ENCODE results near the gene CRIP1.
A peak's percentile ranks its signal among the peaks of the same experiment; 100 is the strongest.

Gene CRIP1

GRCh38 chr14:105480199-105480746 lies 6.4 kb upstream of the CRIP1 start:
- no peak for DNase-seq (ENCODE audit: low read depth, low spot score)

GRCh38 chr14:105480807-105481801 lies 5.6 kb upstream of the CRIP1 start:
- no peak for DNase-seq (ENCODE audit: low read depth, low spot score)

- no peak for DNase-seq (ENCODE audit: low read depth, low spot score)
These were observed 4.7 kb upstream of the CRIP1 start for GRCh38 chr14:105481886-105482457.

DNA sequence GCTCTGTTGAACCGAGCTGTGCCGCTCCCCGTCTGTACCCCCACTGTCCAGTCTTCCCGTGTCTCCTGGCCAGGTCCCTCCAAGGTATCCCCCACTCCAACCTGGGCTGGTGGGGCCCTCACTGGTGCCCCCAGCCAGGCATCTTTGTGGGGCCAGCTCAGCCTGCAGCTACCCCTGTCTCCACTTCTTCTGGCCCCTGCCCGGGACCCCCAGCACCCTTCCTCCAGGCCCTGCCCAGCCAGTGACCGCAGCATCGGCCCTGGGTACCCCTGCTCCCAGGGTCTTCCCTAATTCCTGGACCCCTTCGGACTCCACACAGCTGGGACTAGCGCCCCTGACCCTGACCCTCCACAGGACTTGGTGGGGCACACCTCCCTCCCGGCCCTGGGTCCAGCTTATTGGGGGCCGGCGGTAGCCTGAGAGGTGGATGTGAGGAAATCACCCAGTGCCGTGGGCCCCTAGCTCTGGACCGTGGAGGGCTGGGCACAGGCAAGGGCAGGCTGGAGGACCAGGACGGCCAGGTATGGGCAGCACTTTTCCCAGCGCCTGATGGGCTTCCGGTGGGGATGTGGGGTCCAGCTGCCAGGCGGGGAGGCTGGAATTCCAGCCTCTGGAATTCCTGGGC lies 4.1 kb upstream of the CRIP1 start:
- no peak for DNase-seq (ENCODE audit: low read depth, low spot score)

DNA sequence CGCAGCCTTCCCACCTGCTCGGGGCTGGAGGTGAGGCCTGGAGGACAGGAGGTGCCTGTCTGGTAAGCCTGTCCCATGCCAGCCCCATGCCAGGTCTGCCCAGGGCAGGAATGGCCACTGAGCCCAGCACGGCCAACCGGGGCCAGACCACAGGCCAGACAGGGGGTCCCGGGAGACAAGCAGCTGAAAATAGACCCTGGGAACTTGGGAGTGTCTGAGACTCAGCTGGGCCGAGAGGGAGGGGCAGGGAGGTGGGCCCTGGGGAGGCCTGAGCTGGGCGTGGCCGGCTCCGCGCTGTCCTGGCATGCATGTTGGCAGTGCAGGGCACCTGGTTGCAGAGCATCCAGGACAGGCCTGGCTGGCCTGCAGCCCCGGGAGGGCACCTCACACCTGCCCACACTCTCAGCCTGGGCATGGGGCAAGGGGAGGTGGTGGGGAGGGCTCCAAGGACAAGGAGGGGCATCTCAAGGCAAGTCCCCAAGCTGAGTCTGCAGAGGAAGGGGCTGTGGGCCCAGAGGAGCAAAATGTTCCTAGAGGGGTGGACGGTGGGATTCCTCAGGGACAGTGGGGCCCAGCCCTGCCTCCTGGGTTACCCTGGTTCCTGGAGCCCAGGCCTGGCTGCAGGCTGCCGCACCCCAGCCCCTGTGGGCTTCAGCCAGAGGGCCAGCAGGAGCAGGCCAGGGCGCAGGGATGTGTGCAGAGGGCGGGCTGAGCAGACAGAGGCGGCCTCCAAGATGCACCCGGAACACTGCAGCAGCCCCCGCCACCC lies 3.2 kb upstream of the CRIP1 start:
- no peak for DNase-seq (ENCODE audit: low read depth, low spot score)

DNA sequence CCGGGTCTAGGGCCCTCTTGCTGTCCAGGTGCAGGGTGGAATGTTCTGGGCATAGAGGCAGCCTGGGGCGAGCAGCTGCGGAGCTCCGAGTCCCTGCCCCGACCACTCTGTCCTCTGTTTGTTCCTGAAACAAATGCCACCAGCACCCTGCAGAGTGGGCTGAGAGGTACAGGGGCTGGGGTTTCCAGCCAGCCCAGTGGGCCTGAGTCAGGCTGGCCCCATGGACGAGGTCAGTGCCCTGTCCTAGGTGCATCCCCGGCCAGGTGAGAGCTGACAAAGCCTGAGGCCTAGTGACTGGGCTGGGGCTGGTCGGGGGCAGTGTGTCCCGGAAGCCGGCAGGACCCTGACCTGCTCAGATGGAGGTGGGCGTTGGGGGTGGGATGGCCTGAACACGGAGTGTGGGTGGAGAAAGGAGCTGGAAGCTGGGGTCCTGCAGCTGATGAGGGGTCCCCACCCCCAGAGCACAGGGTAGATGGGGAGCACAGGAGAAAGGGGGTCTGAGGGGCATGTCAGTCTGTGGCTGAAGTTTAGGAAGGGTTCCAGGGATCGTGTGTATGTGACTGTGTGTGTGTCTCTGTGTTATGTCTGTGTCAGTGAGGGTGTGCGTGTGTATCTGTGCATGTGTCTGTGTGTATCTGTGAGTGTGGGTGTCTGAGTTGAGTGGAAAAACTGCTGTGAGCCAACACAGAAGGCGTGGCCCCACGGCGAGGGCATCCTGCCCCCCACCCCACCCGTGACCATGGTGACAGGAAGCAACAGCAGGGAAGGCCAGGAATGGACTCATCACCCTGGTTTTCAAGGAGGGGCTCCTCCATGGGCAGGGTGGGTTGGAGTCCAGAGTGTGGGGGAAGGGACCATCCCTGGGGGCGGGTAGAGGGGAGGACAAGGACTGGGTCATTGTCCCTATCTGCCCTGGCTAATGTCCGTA lies 2.4 kb upstream of the CRIP1 start:
- DNase-seq (ENCODE audit: low read depth, low spot score) = no peak

DNA sequence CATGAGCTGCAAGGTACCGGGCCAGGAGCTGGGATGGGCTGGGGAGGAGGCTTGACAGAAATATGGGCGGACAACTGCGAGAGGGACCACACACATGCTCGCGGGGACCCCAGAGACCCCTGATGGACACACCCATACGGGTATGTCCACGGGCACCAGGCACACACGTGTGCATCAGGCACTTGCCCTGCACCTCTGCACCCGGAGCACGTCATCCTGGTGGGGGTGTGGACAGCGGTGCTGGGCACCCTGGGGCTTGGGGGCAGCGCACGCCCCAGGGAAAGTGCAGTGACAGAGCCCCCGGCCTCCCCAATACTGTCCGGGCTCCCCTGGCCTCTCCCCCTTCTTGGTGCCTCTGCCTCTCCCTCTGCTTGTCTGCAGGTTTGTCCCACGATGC lies 1.7 kb upstream of the CRIP1 start:
- DNase-seq (ENCODE audit: low read depth, low spot score) = no peak

DNA sequence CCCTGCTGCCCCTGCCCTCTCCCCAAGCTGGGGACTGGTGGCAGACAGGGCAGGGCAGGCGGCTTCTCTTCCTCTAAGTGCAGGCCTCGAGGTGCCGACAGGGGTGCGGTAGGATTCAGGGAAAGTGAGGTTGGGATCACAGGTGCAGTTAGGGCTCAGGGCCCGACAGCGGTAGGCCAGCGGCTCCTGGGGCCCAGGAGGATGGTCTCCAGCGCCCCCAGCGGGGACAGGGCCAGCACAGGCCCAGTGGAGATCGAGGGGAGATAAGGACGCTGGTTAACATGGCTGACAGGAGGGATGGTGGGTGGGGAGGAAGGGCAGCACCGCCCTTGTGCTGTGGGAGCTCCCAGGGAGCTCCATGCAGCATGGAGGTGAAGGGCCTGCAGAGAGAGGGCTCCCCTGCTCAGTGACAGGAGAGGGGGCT lies 935 bp upstream of the CRIP1 start:
- no peak for DNase-seq (ENCODE audit: low read depth, low spot score)

- DNase-seq (ENCODE audit: low read depth, low spot score) = no peak
These were observed 325 bp downstream of the CRIP1 start for GRCh38 chr14:105486974-105487448.

GRCh38 chr14:105487449-105487985 lies 831 bp downstream of the CRIP1 start:
- no peak for DNase-seq (ENCODE audit: low read depth, low spot score)

- no peak for DNase-seq (ENCODE audit: low read depth, low spot score)
These were observed 1.5 kb downstream of the CRIP1 start for GRCh38 chr14:105487986-105488777.

DNA sequence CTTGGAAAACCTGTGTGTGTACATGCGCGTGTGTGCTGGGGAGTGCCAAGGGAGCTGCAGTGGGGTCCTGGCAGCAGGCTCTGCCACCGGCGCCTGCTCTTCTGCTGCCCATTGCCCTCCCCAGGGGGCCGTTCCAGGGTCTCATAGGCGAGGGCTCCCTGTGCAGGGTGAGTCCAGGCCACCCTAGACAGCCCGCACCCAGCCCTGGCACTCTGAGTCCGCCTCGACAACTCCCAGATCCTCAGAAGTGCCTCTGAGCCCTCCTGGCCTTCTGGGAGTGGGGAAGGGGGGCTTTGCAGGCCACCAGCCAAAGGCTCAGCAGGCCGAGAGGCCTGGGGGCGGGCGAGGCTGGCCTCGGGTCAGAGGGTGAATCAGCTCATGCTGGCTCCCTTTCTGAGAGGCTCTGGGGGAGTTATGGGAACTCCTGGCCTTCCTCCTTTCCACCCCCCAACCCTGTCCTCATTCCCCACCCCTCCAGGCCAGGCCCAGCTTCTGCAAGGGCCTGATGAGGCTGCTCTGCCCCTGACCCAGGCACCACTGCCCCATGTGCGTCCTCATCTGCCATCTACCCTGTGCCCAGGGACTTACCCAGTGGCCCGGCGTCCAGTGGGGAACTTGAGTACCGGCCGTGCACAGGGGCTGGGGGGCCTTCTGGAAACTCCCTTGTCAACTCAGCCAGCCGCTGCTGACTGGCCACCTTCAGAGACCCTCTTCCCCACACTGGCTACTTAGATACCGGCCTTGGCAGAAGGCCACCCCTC lies 2.3 kb downstream of the CRIP1 start:
- DNase-seq (ENCODE audit: low read depth, low spot score) = no peak

- no peak for DNase-seq (ENCODE audit: low read depth, low spot score)
These were observed 3.0 kb downstream of the CRIP1 start for GRCh38 chr14:105489542-105490266.

DNA sequence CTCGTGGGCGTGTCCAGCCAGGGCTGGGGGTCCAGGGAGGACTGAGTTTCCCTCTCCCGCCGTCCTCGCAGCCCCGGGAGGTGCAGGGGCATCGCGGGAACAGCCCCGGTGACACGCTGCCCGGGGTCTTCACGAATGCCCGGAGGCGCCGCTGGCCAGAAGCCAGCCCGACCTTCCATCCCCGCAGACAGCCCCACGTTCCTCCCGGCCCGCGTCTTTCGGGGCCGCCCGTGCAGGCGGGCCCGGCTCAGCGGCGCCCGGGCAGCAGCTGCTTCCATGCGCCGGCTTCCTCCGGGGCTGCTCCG lies 3.5 kb downstream of the CRIP1 start:
- no peak for DNase-seq (ENCODE audit: low read depth, low spot score)

DNA sequence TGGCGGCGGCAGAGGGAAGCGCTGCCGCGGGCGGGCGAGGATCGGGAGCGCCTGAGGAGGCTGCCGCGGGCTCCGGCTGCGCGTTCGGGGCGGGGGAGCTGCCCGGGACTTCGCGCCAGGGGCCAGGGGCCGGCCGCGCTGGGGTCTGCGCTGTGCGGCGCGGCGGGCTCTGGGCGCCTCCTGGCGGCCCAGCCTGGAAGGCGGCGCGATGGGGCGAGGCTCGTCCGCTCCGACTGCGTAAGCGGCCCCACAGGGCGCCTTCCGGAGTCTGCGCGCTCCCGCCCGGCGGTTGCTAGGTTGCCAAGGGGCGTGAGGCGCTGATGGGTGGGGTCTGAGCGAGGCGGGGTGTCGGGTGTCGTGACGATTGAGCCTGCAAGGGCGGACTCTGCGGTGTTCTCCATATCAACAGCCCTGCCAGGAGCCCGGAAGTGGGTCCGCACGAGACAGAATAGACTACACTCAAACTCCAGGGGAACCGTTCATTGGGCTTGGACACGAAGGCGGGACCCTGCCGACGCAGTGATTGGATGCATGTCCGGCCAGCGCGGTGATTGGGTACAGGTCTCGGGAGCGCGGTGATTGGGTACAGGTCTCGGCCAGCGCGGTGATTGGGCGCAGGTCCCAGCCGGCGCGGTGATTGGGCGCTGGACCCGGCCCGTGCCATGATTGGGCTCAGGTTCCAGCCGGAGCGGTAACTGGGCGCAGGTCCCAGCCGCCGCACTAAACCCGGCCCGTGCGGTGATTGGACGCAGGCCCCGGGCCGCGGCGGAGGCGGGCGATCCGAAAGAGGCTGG lies 4.1 kb downstream of the CRIP1 start, which contains the start of gene TEDC1:
Gene TEDC1, plus strand, starts transcription at position 675 of the 794 bp plus-strand sequence. CDS start 130 bp downstream, outside the sequence.
- DNase-seq (ENCODE audit: low read depth, low spot score) = peak; percentile 94

DNA sequence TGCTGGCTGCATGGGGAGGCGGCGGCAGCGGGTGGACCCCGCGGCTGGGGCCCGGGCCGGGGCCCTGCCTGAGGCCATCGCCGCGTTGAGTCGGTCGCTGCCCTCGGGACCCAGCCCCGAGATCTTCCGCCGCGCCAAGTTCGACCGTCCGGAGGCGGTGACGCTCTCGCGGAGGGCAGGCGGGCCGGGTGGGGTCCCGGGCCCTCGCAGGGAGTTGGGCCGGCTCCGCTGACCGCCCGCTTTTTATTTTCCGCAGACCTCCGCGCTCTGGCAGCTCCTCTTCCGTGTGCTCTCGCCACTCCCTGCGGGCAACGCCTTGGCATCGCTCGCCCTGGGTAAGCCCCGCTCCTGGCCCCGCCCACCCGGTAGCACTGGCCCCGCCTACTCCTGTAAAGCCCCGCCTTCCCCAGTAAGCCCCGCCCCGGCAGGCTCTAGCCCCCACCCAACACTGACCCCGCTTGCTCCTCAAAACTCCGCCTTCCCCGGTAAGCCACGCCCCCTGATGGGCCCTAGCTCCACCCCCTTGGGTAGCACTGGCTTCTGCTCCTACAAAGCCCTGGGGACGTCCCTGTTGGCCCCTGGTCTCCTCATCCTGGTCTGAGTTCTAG lies 4.8 kb downstream of the CRIP1 start:
- no peak for DNase-seq (ENCODE audit: low read depth, low spot score)
